Omental fat pad (tissue), 4 donors: Measurements from ENCODE around the gene CELA2B. TPM values are rescaled to one million over a fixed set of nuclear protein-coding genes. Genes with fewer than 3 reads are reported as not detected.

Source experiments
- ATAC-seq: fragments of 150-250 bp; one replicate; pipeline ENCODE4 v1.9.1; 2016; ENCODE audit warnings: mild to moderate bottlenecking, moderate library complexity; ENCODE audit not compliant: low FRiP score
- DNase-seq: peaks from one replicate; pipeline ENCODE4 v3.0.0-alpha.2; 2019; ENCODE audit warnings: low spot score
- total RNA-seq, 4 donors: library from RNA; depleted of rRNA; stranded (reverse); fragments of >200 nt; gene quantifications; one replicate each; pipeline ENCODE4 v1.1.0, GENCODE V29; 2016
- TF ChIP-seq, protein P1 (sequence below), 3 donors: fragments of 450-650 bp; IDR thresholded peaks; one replicate each; pipeline ENCODE4 v1.5.1; 2016 to 2017; ENCODE audit warnings: antibody characterized with exemption in 3 of 3, mild to moderate bottlenecking in 3 of 3, moderate library complexity in 2 of 3

Gene CELA2B
- total RNA-seq, 4 donors from 2014 or later = not detected

DNA sequence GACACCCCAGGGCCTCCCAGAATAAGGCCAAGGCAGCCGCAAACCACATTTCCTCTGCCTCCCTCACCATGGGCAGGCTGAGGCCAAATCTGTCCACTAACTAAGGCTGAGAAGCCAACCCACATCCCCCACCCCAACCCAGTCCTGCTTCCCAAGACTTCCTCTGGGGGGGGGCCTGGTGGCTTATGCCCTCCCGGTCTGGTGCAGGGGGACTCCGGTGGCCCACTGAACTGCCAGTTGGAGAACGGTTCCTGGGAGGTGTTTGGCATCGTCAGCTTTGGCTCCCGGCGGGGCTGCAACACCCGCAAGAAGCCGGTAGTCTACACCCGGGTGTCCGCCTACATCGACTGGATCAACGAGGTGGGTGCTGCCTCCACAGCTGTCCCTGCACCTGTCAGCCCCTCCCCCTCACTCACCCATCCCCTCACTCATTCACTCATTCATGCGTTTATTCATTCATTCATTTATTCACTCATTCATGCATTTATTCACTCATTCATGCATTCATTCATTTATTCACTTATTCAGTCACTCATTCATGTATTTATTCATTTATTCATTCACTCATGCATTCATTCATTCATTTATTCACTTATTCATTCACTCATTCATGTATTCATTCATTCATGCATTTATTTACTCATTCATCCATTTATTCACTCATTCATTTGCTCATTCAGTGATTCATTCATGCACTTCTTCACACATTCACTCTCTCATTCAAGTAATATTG, 30.3 kb upstream of the CELA2B start:
- TF ChIP-seq, protein P1, sequence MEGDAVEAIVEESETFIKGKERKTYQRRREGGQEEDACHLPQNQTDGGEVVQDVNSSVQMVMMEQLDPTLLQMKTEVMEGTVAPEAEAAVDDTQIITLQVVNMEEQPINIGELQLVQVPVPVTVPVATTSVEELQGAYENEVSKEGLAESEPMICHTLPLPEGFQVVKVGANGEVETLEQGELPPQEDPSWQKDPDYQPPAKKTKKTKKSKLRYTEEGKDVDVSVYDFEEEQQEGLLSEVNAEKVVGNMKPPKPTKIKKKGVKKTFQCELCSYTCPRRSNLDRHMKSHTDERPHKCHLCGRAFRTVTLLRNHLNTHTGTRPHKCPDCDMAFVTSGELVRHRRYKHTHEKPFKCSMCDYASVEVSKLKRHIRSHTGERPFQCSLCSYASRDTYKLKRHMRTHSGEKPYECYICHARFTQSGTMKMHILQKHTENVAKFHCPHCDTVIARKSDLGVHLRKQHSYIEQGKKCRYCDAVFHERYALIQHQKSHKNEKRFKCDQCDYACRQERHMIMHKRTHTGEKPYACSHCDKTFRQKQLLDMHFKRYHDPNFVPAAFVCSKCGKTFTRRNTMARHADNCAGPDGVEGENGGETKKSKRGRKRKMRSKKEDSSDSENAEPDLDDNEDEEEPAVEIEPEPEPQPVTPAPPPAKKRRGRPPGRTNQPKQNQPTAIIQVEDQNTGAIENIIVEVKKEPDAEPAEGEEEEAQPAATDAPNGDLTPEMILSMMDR (IDR thresholded peaks at IDR 0.05) = no peak
- no peak for DNase-seq
- no peak for ATAC-seq

DNA sequence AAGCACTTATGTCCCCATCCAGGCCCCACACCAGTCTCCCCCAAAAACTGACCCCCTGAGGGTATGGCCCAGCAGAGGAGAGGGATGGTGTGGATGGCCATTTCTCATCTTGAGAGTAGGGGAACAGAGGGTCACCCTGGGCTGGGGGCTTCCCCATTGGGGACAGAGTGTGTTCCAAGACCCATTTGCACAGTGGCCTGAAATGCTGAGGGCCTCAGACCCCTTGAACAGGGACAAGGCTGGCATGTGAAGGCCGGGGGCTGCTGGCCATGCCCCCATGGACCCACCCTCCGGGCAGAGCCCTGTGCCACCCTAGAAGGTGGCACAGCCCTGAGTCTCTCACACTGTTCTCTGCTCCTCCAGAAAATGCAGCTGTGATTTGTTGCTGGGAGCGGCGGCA, 29.7 kb upstream of the CELA2B start:
- TF ChIP-seq, protein P1 (IDR thresholded peaks at IDR 0.05) = no peak
- ATAC-seq (no peak), DNase-seq (no peak)

DNA sequence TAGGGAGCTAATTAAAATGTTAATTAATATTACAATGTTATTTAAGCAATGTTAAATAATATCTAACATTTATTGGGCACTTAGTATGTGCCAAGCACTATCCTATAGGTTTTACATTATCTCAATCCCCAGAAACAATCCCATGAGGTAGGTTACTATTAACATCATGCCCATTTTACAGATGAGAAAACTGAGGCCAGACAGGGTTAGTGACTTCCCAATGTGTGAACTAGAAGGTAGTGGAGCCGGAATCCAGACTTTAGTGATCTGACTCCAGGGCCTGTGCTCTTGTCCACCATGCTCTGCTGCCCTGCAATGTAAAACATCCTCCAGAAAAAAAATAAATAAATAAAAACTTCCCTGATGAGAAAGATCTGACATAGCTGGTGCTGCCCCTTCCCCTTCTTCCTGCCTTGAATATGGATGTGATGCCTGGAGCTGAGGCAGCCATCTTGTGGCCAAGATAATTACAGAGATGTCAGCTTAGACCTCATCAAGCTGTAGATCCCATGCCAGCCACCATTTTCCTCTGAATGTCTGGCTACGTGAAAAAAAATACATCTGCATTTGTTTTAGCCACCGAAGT, 26.9 kb upstream of the CELA2B start:
- TF ChIP-seq, protein P1 (IDR thresholded peaks at IDR 0.05) = no peak
- DNase-seq (no peak), ATAC-seq (no peak)

DNA sequence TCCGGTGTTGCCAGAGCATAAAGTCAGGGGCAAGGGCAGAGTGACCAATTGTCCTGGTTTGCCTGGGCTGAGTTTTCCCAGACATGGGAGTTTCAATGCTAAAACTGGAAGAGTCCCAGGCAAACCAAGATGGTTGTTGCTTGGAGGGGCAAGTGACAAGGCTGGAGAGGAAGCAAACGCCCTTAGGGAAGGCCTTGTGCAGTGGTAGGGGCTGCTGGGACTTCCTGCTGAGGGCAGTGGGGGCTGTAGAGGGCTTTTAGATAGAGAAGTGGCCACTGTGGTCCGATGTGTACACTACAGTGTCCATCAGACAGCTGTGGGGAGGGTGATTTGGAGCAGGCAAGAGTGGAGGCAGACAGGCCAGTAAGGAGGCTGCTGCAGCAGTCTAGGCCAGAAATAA, 26.3 kb upstream of the CELA2B start:
- TF ChIP-seq, protein P1 (IDR thresholded peaks at IDR 0.05) = no peak
- DNase-seq = no peak

DNA sequence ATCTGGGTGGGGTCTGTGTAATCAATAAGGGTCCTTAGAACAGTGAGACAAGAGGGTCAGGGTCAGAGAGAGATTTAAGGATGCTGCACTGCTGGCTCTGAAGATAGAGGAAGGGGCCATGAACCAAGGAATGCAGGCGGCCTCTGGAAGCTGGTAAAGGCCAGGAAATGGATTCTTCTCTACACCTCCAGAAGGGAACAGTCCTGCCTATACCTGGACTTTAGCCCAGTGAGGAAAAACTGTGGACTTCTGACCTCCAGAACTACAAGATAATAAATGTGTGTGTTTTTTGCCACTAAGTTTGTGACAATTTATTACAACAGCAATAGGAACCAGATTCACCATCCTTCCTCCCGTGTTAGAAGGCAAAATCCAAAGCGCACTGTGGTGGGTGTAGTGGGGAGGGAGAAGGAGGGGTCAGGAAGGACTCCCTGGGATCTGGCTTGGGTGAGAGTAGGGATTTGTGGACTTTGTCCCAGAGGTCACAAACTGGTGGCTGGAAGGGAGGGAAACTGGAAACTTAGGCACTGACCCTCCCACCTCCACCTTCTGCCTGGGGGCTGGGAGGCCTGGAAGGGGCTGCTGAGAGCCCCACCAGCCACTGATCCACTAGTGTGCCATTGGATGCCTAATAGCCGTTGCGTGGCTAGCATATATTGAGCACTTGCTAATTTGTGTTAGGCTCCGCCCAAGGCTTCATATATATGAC, 24.7 kb upstream of the CELA2B start:
- TF ChIP-seq, protein P1 (IDR thresholded peaks at IDR 0.05) = no peak
- DNase-seq (no peak), ATAC-seq (no peak)

More for the DNA sequence above, 26.3 kb upstream of the CELA2B start:
- ATAC-seq = no peak

DNA sequence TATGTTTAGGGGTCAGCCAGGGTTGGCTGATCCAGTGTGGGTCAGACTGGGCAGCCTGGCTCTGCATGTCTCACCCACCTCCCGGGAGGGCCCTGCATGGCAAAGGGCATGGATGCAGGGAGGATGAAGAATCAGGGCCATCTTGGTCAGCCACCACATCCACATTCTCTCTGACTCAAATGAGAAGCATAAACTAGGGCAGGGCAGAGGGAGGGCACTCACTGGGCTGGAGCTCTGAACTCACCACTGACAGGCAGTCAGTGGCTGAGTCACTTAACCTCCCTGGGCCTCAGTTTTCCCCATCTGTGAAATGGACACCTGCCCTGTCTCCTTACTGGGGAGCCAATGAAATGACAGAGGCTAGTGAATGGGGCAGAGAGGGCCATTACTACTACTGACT, 23.7 kb upstream of the CELA2B start:
- no peak for DNase-seq
- ATAC-seq = no peak
- TF ChIP-seq, protein P1 (IDR thresholded peaks at IDR 0.05) = no peak
